HEK293T (cell line): Measurements from ENCODE around the gene GALNT2.

ENCODE experiments used
- BHLHE40 ChIP-seq: fragments of 450-650 bp; IDR thresholded peaks from 2 replicates; pipeline ENCODE4 v1.6.1; 2016; ENCODE audit warnings: mild to moderate bottlenecking, moderate library complexity, borderline replicate concordance
- FOXA1 ChIP-seq: fragments of 450-650 bp; IDR thresholded peaks from 2 replicates; pipeline ENCODE4 v1.6.1; 2016; ENCODE audit warnings: mild to moderate bottlenecking
- SUZ12 ChIP-seq: fragments of 450-650 bp; IDR thresholded peaks from 2 replicates; pipeline ENCODE4 v1.6.1; 2016; ENCODE audit warnings: mild to moderate bottlenecking
- TARDBP ChIP-seq: fragments of 450-650 bp; IDR thresholded peaks from 2 replicates; pipeline ENCODE4 v1.6.1; 2016
- ZNF384 ChIP-seq: fragments of 450-650 bp; IDR thresholded peaks from 2 replicates; pipeline ENCODE4 v1.6.1; 2016

- TF ChIP-seq BHLHE40: no peak
- no peak for TF ChIP-seq SUZ12
- no peak for TF ChIP-seq ZNF384
- no peak for TF ChIP-seq FOXA1
- TF ChIP-seq TARDBP: no peak
Measured at GRCh38 chr1:230121950-230122349, 54.9 kb downstream of the GALNT2 start.
